GM19372 (cell line): Measurements from ENCODE around the gene SLC35E1.
"Not testable (repeated sequence)": the region's sequence is repeated elsewhere in the genome, so short reads cannot be mapped to it uniquely, and the experiment has no call there.

Experiments
- ATAC-seq: cut with Tn5 transposase; IDR thresholded peaks from one replicate; pipeline ENCODE4 v1.9.1; 2021; ENCODE audit warnings: mild to moderate bottlenecking, low read depth, moderate library complexity; ENCODE audit not compliant: unreplicated experiment

SLC35E1 gene

DNA sequence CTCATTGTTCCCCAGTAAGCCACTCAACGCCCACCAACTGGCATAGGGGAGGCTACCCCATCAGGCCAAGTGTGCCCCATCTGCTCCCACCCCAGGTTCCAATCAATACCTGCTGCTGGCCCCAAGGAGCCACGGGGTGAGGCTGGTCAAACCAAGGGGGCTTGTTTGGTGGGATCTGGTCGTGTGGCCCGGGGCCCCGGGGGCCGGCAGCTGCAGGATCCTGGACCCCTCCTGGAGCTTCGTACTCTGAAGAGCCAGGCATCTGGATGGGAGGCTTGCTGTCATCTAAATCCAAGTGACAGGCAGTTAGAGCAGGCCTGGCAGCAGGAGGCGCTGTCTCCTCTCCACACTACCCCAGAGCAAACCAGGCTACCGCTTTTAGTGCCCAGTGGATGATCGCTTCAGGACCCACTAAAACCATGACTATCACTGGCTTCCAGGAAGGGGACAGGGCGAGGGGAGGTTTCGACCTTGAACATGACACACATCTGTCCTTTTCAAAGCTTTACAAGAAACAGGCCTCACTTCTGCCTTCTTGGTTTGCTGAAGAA, 44.2 kb downstream of the SLC35E1 start:
- no peak for ATAC-seq

DNA sequence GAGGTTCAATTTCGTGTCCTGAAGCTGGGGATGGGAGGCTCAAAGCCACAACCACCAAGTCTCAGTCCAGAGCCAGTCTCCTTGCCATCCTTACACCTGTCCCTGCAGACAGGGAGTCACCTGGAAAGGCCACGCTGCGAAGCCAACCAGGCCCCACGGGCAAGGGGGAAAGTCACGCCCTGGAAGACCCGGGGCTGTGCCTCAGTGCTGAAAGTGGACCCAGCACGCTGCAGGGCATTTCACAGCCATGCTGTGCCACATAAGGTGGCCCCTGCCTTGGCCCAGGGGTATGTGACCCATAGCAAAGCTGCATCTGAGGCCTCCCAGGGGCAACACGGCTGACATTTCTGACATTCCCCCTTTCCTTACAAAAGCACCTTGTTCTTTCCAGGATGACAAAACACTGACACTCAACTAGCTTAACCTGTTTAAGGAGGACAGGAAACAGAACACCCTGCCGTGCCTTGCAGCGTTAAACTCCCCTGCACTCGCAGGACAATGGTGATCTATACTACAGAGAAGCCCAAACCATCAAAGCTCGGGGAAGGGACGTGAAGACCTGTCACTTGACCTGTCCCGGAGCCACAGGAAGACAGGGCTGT, 44.8 kb downstream of the SLC35E1 start:
- ATAC-seq, result no peak

DNA sequence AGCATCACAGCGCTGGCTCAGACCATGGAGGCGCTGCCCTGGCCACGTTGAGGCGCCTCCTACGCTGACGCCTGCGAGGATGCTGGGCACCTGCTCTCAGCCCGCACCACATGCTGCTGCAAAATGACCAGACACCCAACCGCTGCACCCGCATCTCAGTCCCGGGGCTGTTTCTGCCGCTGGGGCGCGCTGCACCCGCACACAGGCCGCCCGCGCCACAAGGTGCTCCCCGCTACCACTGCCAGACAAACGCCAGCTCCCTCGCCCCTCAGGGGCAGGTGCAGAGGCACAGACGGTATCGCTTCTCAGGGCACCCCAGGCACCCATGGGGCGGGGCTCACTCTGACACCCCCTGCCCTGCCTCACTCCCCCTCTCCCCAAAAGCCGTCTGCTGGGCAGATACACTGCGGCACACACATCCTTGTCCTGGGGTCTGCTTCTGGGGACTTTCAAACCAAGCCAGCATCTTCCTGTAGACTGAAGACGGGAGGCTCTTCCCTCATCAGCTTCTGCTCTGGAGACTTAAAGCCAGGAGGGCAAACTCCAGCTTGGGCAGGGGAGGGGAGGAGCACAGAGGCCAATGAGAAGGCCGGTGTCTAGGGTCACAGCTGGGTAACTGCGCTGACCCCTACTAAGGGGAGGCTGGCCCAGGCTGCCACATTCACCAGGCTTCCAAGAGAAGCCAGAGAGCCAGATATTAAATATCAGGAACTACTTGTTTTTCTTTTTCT, 46.3 kb downstream of the SLC35E1 start:
- no peak for ATAC-seq

DNA sequence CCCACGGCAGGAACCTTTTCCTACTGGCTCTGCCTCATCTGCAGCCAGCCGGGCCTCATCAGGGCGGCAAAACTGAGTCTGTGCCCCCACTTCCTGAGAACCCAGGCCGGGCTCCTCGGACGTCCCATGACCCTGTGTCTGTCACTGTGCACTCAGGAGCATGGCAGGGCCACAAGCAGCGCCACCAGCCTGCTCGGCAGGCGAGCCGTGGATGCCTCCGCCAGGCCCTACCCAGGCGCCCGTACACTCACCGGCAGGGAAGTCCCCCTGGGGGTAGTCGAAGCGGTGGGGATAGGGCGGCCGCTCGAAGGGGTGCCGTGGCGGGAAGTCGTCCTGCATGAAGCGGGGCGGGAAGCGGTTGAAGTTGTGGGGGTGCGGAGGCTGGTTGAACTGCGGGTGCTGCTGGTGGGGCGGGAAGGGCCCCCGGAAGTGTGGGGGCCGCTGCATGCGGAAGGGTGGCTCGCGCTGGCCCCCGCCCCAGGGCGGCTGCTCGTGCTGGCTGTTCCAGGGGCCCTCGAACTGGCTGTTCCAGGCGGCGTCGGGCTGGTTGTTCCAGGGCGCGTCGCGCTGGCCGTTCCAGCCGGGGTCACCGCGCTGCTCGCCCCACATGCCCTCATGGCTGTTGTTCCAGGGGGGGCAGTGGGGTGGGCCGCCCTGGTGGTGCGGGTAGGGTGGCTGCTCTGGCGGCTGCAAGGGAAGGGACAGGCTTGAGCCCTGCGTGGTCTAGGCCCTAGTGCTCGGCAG, 47.1 kb downstream of the SLC35E1 start:
- ATAC-seq, result no peak

DNA sequence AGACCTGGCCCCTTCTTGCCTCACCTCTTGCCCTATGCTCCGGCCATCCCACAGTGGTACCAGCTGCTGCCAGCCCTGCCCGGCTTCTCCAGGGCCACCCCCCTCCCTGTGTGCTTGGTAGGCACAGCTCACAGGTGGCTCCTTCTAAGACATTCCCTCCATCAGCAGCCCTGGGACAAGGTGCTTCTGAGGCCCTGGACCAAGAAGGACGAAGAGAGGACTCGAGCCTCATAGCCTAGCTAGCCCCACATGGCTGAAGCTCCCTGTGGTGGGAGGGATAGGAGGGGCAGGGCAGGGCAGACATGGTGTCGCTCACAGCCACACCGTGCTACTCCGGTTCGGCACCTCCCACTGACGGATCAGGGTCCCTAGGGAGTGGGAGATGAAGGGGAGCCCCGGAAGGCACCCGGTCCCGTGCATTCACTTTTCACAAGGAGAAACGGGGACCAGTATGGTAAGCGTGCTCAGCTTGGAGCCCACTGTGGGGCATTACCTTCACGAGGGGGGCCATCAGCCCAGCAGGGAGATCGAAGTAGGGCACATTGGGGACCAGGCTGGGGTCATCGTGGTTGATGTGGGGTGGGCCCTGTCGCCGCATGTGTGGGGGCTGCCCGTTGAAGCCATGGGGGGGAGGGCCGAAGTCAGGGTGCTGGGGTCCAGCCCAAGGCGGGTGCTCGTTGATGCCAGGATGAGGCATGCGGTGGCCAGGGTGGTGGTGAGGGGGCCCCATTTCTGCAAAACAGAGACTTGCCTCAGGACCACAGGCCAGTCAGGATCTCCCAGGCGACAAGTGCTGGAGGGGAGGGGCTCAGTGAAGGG, 49.4 kb downstream of the SLC35E1 start:
- ATAC-seq, result no peak

DNA sequence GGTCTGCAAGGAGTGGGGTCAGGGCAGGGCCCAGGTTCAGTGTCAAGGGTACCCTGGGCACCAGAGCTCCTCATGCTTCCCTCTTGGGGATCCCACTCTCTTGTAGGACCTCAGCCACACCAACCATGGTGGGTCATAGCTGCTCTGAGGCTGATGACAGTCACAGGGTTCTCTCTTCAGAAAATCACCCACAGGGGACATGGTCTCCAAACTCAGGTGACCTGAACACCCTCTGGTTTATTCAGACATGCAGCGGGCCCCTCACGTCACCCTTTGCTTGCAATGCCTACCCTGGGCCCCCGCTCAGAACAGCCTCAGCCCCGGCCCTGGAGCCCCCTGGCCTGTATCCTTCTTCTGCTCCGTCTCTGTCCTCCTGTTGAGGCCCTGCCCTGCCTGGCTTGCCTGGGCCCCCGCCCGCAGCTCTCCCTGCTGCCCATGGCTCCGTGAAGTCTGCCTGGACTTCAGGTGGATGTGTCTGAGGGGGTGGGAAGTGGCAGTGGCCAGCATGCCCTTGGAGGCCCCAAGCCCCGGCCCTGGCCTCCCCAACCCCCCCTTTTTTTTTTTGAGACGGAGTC, 50.4 kb downstream of the SLC35E1 start:
- ATAC-seq, result no peak

DNA sequence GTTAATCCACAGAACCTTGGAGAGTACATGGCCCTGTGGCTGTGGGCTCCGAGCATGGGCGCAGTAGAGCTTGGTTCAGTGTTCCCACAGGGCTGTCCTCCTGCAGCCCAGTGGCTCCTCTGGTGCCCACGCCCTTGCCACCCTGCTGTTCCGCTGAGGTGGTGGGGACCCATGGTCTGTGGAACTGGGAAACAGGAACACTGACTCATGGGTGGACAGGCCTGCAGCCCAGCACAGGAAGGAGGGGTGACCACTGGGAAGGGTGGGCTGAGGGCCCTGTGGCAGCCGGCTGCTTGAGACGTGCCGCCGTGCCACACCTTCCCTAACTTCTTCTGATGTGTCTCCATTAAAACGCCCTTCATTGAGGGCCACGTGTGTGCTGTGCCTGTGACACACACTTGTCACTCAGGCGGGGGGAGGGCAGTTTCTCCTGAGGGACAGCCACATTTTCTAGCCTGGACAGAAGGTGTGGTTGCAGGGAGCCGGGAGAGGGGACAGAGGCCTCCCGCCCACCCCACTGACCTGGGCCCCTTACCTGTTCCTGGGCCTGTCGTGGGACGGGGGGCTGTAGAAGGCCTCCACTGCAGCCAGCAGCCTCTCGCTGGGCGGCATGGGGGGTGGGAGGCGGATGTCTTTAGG, 51.1 kb downstream of the SLC35E1 start:
- no peak for ATAC-seq

DNA sequence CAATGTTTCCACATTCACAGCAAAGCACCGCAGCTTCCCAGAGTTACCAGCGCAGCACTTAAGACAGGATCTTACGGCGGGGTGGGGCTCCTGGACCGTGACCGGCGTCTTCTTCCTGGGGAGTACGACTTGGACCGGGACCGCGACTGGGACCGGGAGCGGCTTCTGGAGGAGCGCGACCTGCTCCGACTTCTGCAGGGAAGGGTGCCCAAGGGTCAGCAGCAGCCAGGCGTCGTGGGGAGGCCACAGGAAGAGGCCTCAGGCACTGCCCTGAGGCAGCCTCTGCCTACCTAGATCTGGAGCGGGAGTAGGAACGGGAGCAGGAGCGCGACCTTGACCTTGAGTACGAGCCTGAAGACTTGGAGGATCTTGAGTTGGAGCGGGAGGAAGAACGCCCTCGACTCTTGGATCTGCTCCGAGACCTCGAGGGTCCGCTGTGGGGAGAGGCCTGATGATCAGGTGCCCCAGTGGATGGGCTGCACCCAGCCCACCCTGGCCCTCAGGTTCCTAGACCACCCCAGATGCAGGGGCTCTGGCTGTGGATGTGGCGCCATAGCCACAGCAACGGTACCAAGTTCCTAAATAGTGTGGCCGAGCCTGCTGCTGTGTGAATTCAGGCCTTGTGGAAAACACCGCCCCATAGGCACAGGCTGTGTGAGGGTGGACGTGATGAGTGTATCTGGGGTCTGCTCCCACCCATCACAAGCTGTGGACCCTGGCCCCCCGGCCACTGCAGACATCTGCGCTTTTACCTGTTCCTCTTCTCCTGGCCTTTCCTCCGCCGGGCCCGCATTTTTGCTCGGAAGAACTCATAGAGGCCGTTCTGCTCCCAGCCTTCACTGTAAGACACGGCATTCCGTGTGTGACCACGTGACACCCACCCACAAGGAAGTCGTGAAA, 51.9 kb downstream of the SLC35E1 start:
- ATAC-seq, result no peak

DNA sequence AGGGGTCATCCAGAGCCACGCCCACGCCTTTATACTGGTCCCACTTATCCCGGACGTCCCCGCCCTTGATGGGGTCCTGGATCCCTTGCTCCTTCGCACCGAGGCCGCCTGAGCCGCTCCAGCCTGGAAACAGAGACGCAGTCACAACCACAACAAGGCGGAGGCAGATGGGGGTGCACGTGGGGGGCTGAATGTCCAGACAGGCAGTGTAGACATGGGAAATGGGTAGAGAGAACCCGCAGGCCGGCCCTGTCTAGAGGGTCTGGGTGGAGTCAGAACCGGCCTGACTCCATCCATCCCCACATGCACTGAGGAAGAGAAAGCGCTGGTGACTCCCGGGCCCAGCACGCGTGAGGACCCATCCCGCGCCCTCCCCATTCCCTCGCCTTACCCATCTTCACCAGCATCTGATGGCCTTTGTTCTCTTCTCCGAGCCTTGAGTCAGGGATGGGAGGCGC, 53.0 kb downstream of the SLC35E1 start:
- no peak for ATAC-seq

DNA sequence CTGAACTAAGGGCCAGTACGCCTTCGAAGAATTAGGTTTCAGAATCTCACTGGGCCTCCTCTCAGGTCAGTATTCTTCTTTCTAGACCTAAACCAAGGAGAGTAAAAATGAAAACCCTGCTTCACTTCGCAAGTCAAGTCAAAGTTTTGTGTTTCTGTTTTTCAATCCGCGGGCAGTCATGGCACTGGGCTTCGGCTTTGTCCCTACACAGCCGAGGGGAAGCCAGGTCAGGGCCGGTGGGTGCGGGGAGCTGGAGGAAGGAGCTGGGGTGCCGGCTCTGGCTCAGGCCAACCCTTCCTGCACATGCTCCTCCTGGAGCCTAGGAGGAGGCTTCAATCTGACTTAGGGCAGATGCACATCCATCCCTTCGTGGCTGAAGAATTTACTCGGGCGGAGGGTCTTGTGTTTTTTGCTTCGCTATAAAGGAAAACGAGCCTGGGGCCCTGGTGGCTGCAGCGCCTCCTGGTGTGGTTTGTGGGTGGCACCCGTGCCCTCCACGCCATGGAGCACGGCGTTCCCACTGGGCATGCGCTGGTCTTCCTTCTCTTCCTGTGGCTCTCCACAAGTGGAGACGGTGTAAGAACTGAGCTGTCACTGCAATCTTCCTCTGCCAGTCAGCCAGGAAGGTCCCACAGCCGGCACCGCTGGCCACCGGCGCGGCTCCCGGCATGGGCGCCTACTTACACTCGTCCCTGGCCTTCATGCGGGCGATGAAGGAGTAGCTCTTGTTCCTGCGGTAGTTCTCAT, 53.6 kb downstream of the SLC35E1 start:
- ATAC-seq, result no peak

DNA sequence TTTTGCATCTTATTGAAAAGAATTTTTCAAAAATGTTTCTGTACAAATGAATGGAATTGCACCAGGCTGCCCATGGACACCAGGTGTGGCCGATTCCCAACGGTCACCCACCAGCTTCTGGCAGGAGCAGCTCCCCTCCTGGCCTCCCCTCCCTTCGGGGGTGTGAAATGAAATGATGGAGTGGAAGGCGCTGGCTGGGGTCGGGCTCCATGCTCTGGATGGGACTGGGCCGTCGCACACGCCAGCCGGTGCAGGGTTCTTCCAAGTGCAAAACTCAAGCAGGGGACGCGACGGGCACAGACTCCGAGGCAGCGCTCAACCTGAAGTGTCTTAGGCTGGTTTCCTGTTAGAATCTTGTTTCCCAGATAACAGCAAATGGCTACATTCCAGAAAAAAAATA, 54.2 kb downstream of the SLC35E1 start:
- no peak for ATAC-seq

DNA sequence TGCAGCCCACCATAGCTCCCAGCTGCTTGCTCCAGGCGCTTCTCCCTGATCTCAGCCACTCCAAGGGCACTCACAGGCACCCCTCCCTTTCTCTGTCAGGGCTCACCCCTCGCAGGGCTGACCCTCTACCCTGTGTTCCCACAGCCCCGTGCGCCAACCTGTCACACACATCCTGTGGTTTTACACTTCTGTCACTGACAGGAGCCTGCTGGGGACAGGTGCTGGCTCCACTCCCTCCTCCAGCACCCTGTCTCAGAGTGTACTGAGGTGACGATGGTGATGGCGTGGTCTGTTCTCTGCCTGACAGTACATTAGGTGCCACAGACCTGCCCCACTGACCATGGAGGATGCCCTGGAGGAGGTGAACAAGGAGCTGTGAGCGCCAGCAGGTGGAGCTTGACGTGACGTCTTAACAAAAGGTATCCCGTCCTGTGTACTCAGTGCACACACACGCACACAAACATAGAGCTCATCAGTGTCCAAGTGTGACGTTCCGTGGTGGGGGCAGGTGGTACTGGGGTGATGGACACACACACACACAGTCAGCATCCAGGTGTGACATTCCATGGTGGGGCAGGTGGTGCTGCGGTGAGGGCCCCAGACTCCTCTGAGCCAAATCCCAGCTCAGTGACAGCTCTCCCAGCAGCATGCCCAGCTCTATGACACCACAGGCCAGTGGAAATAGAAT, 55.1 kb downstream of the SLC35E1 start:
- ATAC-seq, result no peak

DNA sequence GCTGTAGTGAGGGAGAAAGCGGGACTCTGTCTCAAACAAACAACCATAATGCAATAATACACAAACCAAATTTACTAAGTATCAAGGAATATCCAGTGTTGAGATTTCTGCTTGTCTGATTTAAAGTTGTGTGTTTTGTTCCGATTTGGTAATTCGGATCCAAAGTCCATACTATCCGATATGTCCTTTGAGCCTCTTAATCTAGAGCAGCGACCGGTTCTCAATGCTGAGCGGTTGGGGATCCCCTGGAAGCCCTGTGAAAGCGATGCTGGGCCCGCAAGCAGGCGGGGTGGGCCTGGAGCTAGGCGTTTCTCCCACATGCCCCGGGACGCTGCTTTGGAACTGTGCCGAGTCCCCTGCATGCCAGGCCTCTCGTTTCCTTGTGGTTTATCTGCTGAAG, 55.8 kb downstream of the SLC35E1 start:
- ATAC-seq, result no peak

DNA sequence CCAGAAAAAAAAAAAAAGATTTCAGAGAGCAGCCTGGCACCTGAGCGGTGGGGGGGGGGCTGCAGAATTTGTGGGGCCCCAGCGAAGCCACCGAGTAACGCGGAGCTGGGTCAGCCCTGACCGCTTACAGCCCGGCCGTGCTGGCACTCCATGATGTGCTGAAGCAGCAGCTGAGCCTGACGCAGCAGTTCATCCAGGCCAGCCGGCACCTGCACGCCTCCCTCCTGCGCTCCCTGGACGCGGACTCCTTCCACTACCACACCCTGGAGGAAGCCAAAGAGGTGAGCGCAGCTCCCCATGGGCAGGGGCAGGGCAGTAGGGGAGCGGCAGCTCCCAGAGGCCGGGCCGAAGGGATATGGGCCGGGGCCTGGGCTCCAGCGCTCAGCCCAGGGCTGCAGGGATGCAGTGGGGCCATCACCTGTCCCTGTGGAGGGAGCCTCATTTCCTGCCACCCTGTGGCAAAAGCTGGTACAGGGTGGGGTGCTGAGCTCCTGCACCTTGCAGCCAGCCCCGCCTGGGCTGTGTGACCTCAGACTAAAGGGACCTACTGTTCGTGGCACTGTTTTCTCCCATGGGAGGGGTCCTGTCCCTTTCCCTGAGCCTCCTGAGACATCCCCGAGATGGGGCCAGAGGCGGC, 57.7 kb downstream of the SLC35E1 start:
- ATAC-seq, result no peak

DNA sequence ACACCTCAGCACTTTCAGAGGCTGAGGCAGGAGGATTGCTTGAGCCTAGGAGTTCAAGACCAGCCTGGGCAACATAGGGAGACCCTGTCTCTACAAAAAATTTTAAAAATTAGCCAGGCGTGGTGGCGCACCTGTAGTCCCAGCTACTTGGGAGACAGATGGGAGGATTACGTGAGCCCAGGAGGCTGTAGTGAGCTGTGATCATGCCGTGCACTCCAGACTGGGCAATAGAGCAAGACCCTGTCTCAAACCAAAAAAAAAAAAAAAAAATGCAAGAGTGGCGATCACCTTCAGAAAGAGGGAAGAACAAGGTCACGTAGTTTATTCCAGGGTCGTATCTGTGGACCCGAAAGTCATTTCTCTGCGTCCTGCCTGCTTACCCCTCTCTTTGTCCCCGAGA, 59.6 kb downstream of the SLC35E1 start:
- ATAC-seq, result not testable (repeated sequence)

DNA sequence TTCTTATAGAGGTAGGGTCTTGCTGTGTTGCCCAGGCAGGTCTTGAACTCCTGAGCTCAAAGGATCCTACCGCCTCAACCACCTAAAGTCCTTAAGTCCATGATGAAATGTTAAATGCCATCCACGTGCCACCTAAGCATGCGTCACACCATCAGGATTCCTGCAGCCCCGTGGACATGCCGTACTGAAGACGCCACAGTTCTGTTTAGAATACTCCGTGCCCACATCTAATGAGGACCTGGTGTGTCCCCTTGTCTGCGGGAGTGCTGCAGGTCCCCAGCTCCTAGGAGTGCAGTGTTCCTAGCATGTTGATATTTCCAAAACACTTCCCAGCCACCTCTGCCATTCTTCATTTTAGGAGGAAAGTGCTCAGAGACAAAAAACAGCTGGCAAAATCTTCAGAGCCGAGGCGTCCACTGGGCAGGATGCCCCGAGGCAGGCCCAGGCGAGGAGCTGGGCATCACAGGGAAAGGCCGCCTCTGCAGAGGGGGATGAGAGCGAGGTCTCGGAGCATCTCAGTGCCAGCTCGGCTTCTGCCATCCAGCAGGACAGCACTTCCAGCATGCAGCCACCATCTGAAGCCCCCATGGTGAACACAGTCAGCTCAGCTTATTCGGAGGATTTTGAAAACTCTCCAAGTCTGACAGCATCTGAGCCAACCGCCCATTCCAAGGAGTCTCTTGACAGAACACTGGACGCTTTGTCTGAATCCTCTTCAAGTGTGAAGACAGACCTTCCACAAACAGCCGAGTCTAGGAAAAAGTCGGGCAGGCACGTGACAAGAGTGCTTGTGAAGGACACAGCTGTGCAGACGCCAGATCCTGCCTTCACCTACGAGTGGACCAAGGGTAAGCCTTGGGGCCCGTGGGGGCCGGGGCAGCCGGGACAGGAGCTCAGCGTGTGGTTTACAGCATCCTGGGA, 62.8 kb downstream of the SLC35E1 start:
- no peak for ATAC-seq
